Prostate gland (tissue), 2 donors: ENCODE measurements around the gene PCDHB2. TPM values are rescaled to one million over a fixed set of nuclear protein-coding genes. Genes with fewer than 3 reads are reported as not detected.
"Not testable (repeated sequence)": the region's sequence is repeated elsewhere in the genome, so short reads cannot be mapped to it uniquely, and the experiment has no call there.

Experiments
- DNase-seq: peaks from one replicate; pipeline ENCODE4 v3.0.0-alpha.2; 2019; ENCODE audit warnings: low spot score
- H3K27ac ChIP-seq, 2 donors: fragments of 200-600 bp; sonication (generic); 2 replicates each; pipeline ENCODE4 v1.5.1; 2017 to 2019
- H3K27me3 ChIP-seq: fragments of 200-600 bp; sonication (generic); replicated peaks from 2 replicates; pipeline ENCODE4 v1.5.1; 2019; ENCODE audit not compliant: insufficient read depth
- H3K36me3 ChIP-seq, 2 donors: fragments of 200-600 bp; sonication (generic); 1 replicate in 1 of 2; 2 replicates in 1 of 2; pipeline versions ENCODE4 v1.5.1 to v1.8.1; 2017 to 2019
- H3K4me1 ChIP-seq: fragments of 200-600 bp; sonication (generic); replicated peaks from 2 replicates; pipeline ENCODE4 v1.5.1; 2019
- H3K4me3 ChIP-seq, 2 donors: fragments of 200-600 bp; sonication (generic); 2 replicates each; pipeline ENCODE4 v1.5.1; 2017 to 2019
- H3K9me3 ChIP-seq: fragments of 200-600 bp; sonication (generic); 2 replicates; pipeline ENCODE4 v1.5.1; 2017
- POLR2A ChIP-seq: fragments of 450-650 bp; IDR thresholded peaks from one replicate; pipeline ENCODE4 v1.6.1; 2016; ENCODE audit warnings: antibody characterized with exemption, mild to moderate bottlenecking
- POLR2AphosphoS5 ChIP-seq: sonication (generic); formaldehyde crosslinking; IDR thresholded peaks from one replicate; pipeline ENCODE4 v1.6.1; 2017; ENCODE audit warnings: antibody characterized with exemption
- WGBS: methylation state at CpG from one replicate; pipeline ENCODE4 v1.1.5; 2018; 5-methylcytosine and 5-hydroxymethylcytosine counted together
- intact Hi-C: fragments of 100-400 bp; cut with DNase I; formaldehyde crosslinking; loops from one replicate; pipeline ENCODE4 v1.14.2; 2022
- total RNA-seq, 2 donors: library from RNA; depleted of rRNA; stranded (reverse); fragments of >200 nt; gene quantifications; one replicate each; pipeline ENCODE4 v1.1.0, GENCODE V29; 2016
- TF ChIP-seq, protein P1 (sequence below), 4 experiments: fragments of 200-600 bp in 2 of 4; fragments of 450-650 bp in 2 of 4; sonication (generic) in 2 of 4; IDR thresholded peaks; 1 replicate in 3 of 4; 2 replicates in 1 of 4; pipeline ENCODE4 v1.5.1; 2016 to 2019; ENCODE audit warnings: antibody characterized with exemption in 4 of 4, mild to moderate bottlenecking in 2 of 4, moderate library complexity in 2 of 4

The PCDHB2 gene
- total RNA-seq, 2 donors from 2014 or later = 12.6 to 23.0 TPM

DNA sequence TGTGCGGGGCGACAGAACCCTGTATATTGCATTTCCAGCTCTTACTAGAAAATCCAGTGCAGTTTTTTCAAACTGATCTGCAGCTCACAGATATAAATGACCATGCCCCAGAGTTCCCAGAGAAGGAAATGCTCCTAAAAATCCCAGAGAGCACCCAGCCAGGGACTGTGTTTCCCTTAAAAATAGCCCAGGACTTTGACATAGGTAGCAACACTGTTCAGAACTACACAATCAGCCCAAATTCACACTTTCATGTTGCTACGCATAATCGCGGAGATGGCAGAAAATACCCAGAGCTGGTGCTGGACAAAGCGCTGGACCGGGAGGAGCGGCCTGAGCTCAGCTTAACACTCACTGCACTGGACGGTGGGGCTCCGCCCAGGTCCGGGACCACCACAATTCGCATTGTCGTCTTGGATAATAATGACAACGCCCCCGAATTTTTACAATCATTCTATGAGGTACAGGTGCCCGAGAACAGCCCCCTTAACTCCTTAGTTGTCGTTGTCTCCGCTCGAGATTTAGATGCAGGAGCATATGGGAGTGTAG lies 41.4 kb downstream of the PCDHB2 start:
- TF ChIP-seq POLR2AphosphoS5 = no peak
- TF ChIP-seq POLR2A = no peak
- TF ChIP-seq, protein P1, sequence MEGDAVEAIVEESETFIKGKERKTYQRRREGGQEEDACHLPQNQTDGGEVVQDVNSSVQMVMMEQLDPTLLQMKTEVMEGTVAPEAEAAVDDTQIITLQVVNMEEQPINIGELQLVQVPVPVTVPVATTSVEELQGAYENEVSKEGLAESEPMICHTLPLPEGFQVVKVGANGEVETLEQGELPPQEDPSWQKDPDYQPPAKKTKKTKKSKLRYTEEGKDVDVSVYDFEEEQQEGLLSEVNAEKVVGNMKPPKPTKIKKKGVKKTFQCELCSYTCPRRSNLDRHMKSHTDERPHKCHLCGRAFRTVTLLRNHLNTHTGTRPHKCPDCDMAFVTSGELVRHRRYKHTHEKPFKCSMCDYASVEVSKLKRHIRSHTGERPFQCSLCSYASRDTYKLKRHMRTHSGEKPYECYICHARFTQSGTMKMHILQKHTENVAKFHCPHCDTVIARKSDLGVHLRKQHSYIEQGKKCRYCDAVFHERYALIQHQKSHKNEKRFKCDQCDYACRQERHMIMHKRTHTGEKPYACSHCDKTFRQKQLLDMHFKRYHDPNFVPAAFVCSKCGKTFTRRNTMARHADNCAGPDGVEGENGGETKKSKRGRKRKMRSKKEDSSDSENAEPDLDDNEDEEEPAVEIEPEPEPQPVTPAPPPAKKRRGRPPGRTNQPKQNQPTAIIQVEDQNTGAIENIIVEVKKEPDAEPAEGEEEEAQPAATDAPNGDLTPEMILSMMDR (IDR thresholded peaks at IDR 0.05) = no peak
- Histone ChIP-seq H3K9me3 (no peaks in the 10 kb centered on the region), H3K4me1 (no peaks in the 10 kb centered on the region), H3K27me3 (no peaks in the 10 kb centered on the region), H3K4me3 (peak overlapping the region; percentile 25), H3K27ac (no peak overlapping the region), H3K36me3 (no peaks in the 10 kb centered on the region)
- DNase-seq = no peak
- WGBS = 44% methylated on average over 19 of the region's 19 CpGs
- intact Hi-C loops = no loop called here

GRCh38 chr5:141137346-141137745 lies 42.9 kb downstream of the PCDHB2 start:
- H3K4me1 ChIP-seq, H3K9me3 ChIP-seq, H3K4me3 ChIP-seq, H3K27me3 ChIP-seq, H3K36me3 ChIP-seq, H3K27ac ChIP-seq, intact Hi-C loops, DNase-seq: not testable (repeated sequence)
- 47% methylated on average over 10 of the region's 34 CpGs for WGBS

Other genes starting within 250 kb of the PCDHB2 start
- under 1 TPM; 0.14 to 0.51 TPM for gene PCDHA9, start 246.2 kb upstream of the PCDHB2 start, total RNA-seq
- gene PCDHA10, start 238.7 kb upstream of the PCDHB2 start, total RNA-seq = 1 to 10 TPM; 1.0 to 2.2 TPM
- 1 to 10 TPM in 1 of 2 donors, under 1 TPM in 1; 0.85 to 1.5 TPM for gene PCDHA11, start 225.7 kb upstream of the PCDHB2 start, total RNA-seq
- under 1 TPM; 0.40 to 0.50 TPM for gene PCDHA12, start 219.3 kb upstream of the PCDHB2 start, total RNA-seq
- gene PCDHA13, start 212.5 kb upstream of the PCDHB2 start, total RNA-seq = 1 to 10 TPM; 1.3 to 1.5 TPM
- gene PCDHAC1, start 168.3 kb upstream of the PCDHB2 start, total RNA-seq = 1 to 10 TPM; 1.1 to 3.9 TPM
- gene PCDHAC2, start 128.1 kb upstream of the PCDHB2 start, total RNA-seq = 10 to 100 TPM in 1 of 2 donors, 1 to 10 TPM in 1; 6.8 to 11.6 TPM
- not detected for gene PCDHB1, start 43.2 kb upstream of the PCDHB2 start, total RNA-seq
- gene PCDHB3, start 5.9 kb downstream of the PCDHB2 start, total RNA-seq = 1 to 10 TPM; 2.5 to 6.5 TPM
- 1 to 10 TPM; 1.4 to 1.7 TPM for gene PCDHB4, start 27.2 kb downstream of the PCDHB2 start, total RNA-seq
- 10 to 100 TPM in 1 of 2 donors, 1 to 10 TPM in 1; 5.3 to 11.3 TPM for gene PCDHB5, start 40.6 kb downstream of the PCDHB2 start, total RNA-seq
- gene PCDHB6, start 55.4 kb downstream of the PCDHB2 start, total RNA-seq = 1 to 10 TPM in 1 of 2 donors, under 1 TPM in 1; 0.87 to 2.6 TPM
- gene PCDHB7, start 78.0 kb downstream of the PCDHB2 start, total RNA-seq = 1 to 10 TPM; 1.2 to 1.9 TPM
- gene PCDHB8, start 83.2 kb downstream of the PCDHB2 start, total RNA-seq = 1 to 10 TPM in 1 of 2 donors, under 1 TPM in 1; 0.23 to 2.6 TPM
- 1 to 10 TPM in 1 of 2 donors, under 1 TPM in 1; 0.18 to 4.4 TPM for gene PCDHB16, start 87.8 kb downstream of the PCDHB2 start, total RNA-seq
- gene PCDHB9, start 92.5 kb downstream of the PCDHB2 start, total RNA-seq = 1 to 10 TPM; 1.0 to 4.2 TPM
- gene PCDHB10, start 97.7 kb downstream of the PCDHB2 start, total RNA-seq = 1 to 10 TPM in 1 of 2 donors, under 1 TPM in 1; 0.96 to 3.5 TPM
- 1 to 10 TPM in 1 of 2 donors, under 1 TPM in 1; 0.41 to 2.6 TPM for gene PCDHB11, start 105.0 kb downstream of the PCDHB2 start, total RNA-seq
- gene PCDHB12, start 114.1 kb downstream of the PCDHB2 start, total RNA-seq = 1 to 10 TPM in 1 of 2 donors, under 1 TPM in 1; 0.32 to 4.3 TPM
- 1 to 10 TPM; 4.0 to 6.5 TPM for gene PCDHB13, start 119.3 kb downstream of the PCDHB2 start, total RNA-seq
- gene PCDHB14, start 128.7 kb downstream of the PCDHB2 start, total RNA-seq = 1 to 10 TPM; 4.6 to 6.7 TPM
- 10 to 100 TPM in 1 of 2 donors, under 1 TPM in 1; 0.82 to 12.4 TPM for gene PCDHB15, start 150.8 kb downstream of the PCDHB2 start, total RNA-seq
- 1 to 10 TPM in 1 of 2 donors, under 1 TPM in 1; 0.23 to 4.4 TPM for gene SLC25A2, start 209.4 kb downstream of the PCDHB2 start, total RNA-seq
- 10 to 100 TPM; 59.3 to 85.9 TPM for gene TAF7, start 226.2 kb downstream of the PCDHB2 start, total RNA-seq
- gene PCDHGA1, start 235.9 kb downstream of the PCDHB2 start, total RNA-seq = 1 to 10 TPM in 1 of 2 donors, under 1 TPM in 1; 0.64 to 4.8 TPM
- 10 to 100 TPM in 1 of 2 donors, 1 to 10 TPM in 1; 2.4 to 19.7 TPM for gene PCDHGA2, start 244.1 kb downstream of the PCDHB2 start, total RNA-seq
- 10 to 100 TPM in 1 of 2 donors, 1 to 10 TPM in 1; 1.3 to 18.2 TPM for gene PCDHGA3, start 249.2 kb downstream of the PCDHB2 start, total RNA-seq